ENCODE results near the gene ZNF511.

- TF ChIP-seq GATA3 (IDR thresholded peaks at IDR 0.05; ENCODE audit: low read depth, low read length) = no peak
- no peak for TF ChIP-seq GATA2 (IDR thresholded peaks at IDR 0.05; ENCODE audit: low read depth, low read length)
Measured at GRCh38 chr10:133318494-133319127, 9.9 kb downstream of the ZNF511 start.

Data from SH-SY5Y (cell line).